ENCODE data around the gene GALNT10.

The GALNT10 gene

GRCh38 chr5:154315196-154315595 is 124.7 kb downstream of the GALNT10 start:
- no peaks in the 10 kb centered on the region for H3K36me3 ChIP-seq (ENCODE audit: insufficient read depth, insufficient read length, low read length)
- DNase-seq (ENCODE audit: low read depth, low spot score) = no peak

GRCh38 chr5:154315756-154316155 is 125.2 kb downstream of the GALNT10 start:
- TF ChIP-seq ZNF274 (IDR thresholded peaks at IDR 0.05; ENCODE audit: low read depth, low read length) (no peak), SUZ12 (IDR thresholded peaks at IDR 0.05; ENCODE audit: extremely low read depth, insufficient read depth, insufficient read length) (no peak), YY1 (IDR thresholded peaks at IDR 0.05; ENCODE audit: insufficient read depth, insufficient read length) (no peak)
- Histone ChIP-seq H3K27me3 (ENCODE audit: insufficient read depth, insufficient read length) (no peaks in the 10 kb centered on the region), H3K4me1 (ENCODE audit: insufficient read depth, insufficient read length) (no peaks in the 10 kb centered on the region), H3K9me3 (ENCODE audit: insufficient read depth, low read length) (no peaks in the 10 kb centered on the region), H3K9ac (ENCODE audit: insufficient read length, low read depth) (no peak overlapping the region), H3K36me3 (ENCODE audit: insufficient read depth, insufficient read length, low read length) (no peaks in the 10 kb centered on the region), H3K4me3 (ENCODE audit: insufficient read length, low read depth) (no peak overlapping the region)
- DNase-seq (ENCODE audit: low read depth, low spot score) = no peak

More at GRCh38 chr5:154315196-154315595, 124.7 kb downstream of the GALNT10 start:
- no peak overlapping the region for H3K9ac ChIP-seq (ENCODE audit: insufficient read length, low read depth)
- H3K4me3 ChIP-seq (ENCODE audit: insufficient read length, low read depth) = no peak overlapping the region
- no peaks in the 10 kb centered on the region for H3K27me3 ChIP-seq (ENCODE audit: insufficient read depth, insufficient read length)
- H3K4me1 ChIP-seq (ENCODE audit: insufficient read depth, insufficient read length) = no peaks in the 10 kb centered on the region
- no peaks in the 10 kb centered on the region for H3K9me3 ChIP-seq (ENCODE audit: insufficient read depth, low read length)
- TF ChIP-seq ZNF274 (IDR thresholded peaks at IDR 0.05; ENCODE audit: low read depth, low read length) = no peak
- TF ChIP-seq YY1 (IDR thresholded peaks at IDR 0.05; ENCODE audit: insufficient read depth, insufficient read length) = no peak
- no peak for TF ChIP-seq SUZ12 (IDR thresholded peaks at IDR 0.05; ENCODE audit: extremely low read depth, insufficient read depth, insufficient read length)

GRCh38 chr5:154316223-154316935 is 125.8 kb downstream of the GALNT10 start:
- TF ChIP-seq SUZ12 (IDR thresholded peaks at IDR 0.05; ENCODE audit: extremely low read depth, insufficient read depth, insufficient read length) = no peak
- no peak for TF ChIP-seq YY1 (IDR thresholded peaks at IDR 0.05; ENCODE audit: insufficient read depth, insufficient read length)
- TF ChIP-seq ZNF274 (IDR thresholded peaks at IDR 0.05; ENCODE audit: low read depth, low read length) = no peak
- no peak overlapping the region for H3K9ac ChIP-seq (ENCODE audit: insufficient read length, low read depth)
- H3K36me3 ChIP-seq (ENCODE audit: insufficient read depth, insufficient read length, low read length) = no peaks in the 10 kb centered on the region
- H3K4me3 ChIP-seq (ENCODE audit: insufficient read length, low read depth) = no peak overlapping the region
- H3K9me3 ChIP-seq (ENCODE audit: insufficient read depth, low read length) = no peaks in the 10 kb centered on the region
- DNase-seq (ENCODE audit: low read depth, low spot score) = no peak
- H3K27me3 ChIP-seq (ENCODE audit: insufficient read depth, insufficient read length) = no peaks in the 10 kb centered on the region
- H3K4me1 ChIP-seq (ENCODE audit: insufficient read depth, insufficient read length) = no peaks in the 10 kb centered on the region

GRCh38 chr5:154317916-154318315 is 127.4 kb downstream of the GALNT10 start:
- no peaks in the 10 kb centered on the region for H3K9me3 ChIP-seq (ENCODE audit: insufficient read depth, low read length)
- no peak for DNase-seq (ENCODE audit: low read depth, low spot score)
- H3K4me3 ChIP-seq (ENCODE audit: insufficient read length, low read depth) = no peak overlapping the region
- TF ChIP-seq SUZ12 (IDR thresholded peaks at IDR 0.05; ENCODE audit: extremely low read depth, insufficient read depth, insufficient read length) = no peak
- no peak for TF ChIP-seq ZNF274 (IDR thresholded peaks at IDR 0.05; ENCODE audit: low read depth, low read length)
- TF ChIP-seq YY1 (IDR thresholded peaks at IDR 0.05; ENCODE audit: insufficient read depth, insufficient read length) = no peak
- H3K27me3 ChIP-seq (ENCODE audit: insufficient read depth, insufficient read length) = no peaks in the 10 kb centered on the region
- no peaks in the 10 kb centered on the region for H3K4me1 ChIP-seq (ENCODE audit: insufficient read depth, insufficient read length)
- H3K9ac ChIP-seq (ENCODE audit: insufficient read length, low read depth) = no peak overlapping the region
- H3K36me3 ChIP-seq (ENCODE audit: insufficient read depth, insufficient read length, low read length) = no peaks in the 10 kb centered on the region

GRCh38 chr5:154318691-154319090 is 128.2 kb downstream of the GALNT10 start:
- Histone ChIP-seq H3K36me3 (ENCODE audit: insufficient read depth, insufficient read length, low read length) (no peaks in the 10 kb centered on the region), H3K9ac (ENCODE audit: insufficient read length, low read depth) (no peak overlapping the region), H3K4me3 (ENCODE audit: insufficient read length, low read depth) (no peak overlapping the region), H3K9me3 (ENCODE audit: insufficient read depth, low read length) (no peaks in the 10 kb centered on the region), H3K27me3 (ENCODE audit: insufficient read depth, insufficient read length) (no peaks in the 10 kb centered on the region), H3K4me1 (ENCODE audit: insufficient read depth, insufficient read length) (no peaks in the 10 kb centered on the region)
- TF ChIP-seq ZNF274 (IDR thresholded peaks at IDR 0.05; ENCODE audit: low read depth, low read length) (no peak), YY1 (IDR thresholded peaks at IDR 0.05; ENCODE audit: insufficient read depth, insufficient read length) (no peak), SUZ12 (IDR thresholded peaks at IDR 0.05; ENCODE audit: extremely low read depth, insufficient read depth, insufficient read length) (no peak)
- no peak for DNase-seq (ENCODE audit: low read depth, low spot score)

- H3K9me3 ChIP-seq (ENCODE audit: insufficient read depth, low read length) = no peaks in the 10 kb centered on the region
- no peak overlapping the region for H3K4me3 ChIP-seq (ENCODE audit: insufficient read length, low read depth)
- no peak for DNase-seq (ENCODE audit: low read depth, low spot score)
- peaks cover 2% of the 10 kb centered on the region for H3K36me3 ChIP-seq (ENCODE audit: insufficient read depth, insufficient read length, low read length)
- no peaks in the 10 kb centered on the region for H3K27me3 ChIP-seq (ENCODE audit: insufficient read depth, insufficient read length)
- H3K4me1 ChIP-seq (ENCODE audit: insufficient read depth, insufficient read length) = no peaks in the 10 kb centered on the region
- H3K9ac ChIP-seq (ENCODE audit: insufficient read length, low read depth) = no peak overlapping the region
- no peak for TF ChIP-seq ZNF274 (IDR thresholded peaks at IDR 0.05; ENCODE audit: low read depth, low read length)
- TF ChIP-seq YY1 (IDR thresholded peaks at IDR 0.05; ENCODE audit: insufficient read depth, insufficient read length) = no peak
Measured at GRCh38 chr5:154319736-154320135, 129.2 kb downstream of the GALNT10 start.

- Histone ChIP-seq H3K9me3 (ENCODE audit: insufficient read depth, low read length) (no peaks in the 10 kb centered on the region), H3K9ac (ENCODE audit: insufficient read length, low read depth) (no peak overlapping the region), H3K27me3 (ENCODE audit: insufficient read depth, insufficient read length) (no peaks in the 10 kb centered on the region), H3K4me1 (ENCODE audit: insufficient read depth, insufficient read length) (no peaks in the 10 kb centered on the region), H3K4me3 (ENCODE audit: insufficient read length, low read depth) (no peak overlapping the region), H3K36me3 (ENCODE audit: insufficient read depth, insufficient read length, low read length) (peaks cover 2% of the 10 kb centered on the region)
- no peak for TF ChIP-seq YY1 (IDR thresholded peaks at IDR 0.05; ENCODE audit: insufficient read depth, insufficient read length)
- TF ChIP-seq ZNF274 (IDR thresholded peaks at IDR 0.05; ENCODE audit: low read depth, low read length) = no peak
- no peak for TF ChIP-seq SUZ12 (IDR thresholded peaks at IDR 0.05; ENCODE audit: extremely low read depth, insufficient read depth, insufficient read length)
- no peak for DNase-seq (ENCODE audit: low read depth, low spot score)
Measured at GRCh38 chr5:154320224-154321089, 129.9 kb downstream of the GALNT10 start.

Data from NT2/D1 (cell line).